Measurements from ENCODE around the gene CLCC1.

- TF ChIP-seq CTCF (IDR thresholded peaks at IDR 0.05; ENCODE audit: low read depth, low read length) (no peak), MAX (IDR thresholded peaks at IDR 0.05; ENCODE audit: low read depth, low read length) (no peak)
Measured at GRCh38 chr1:109011335-109011734, 48.1 kb upstream of the CLCC1 start.

Measured in NB4 (cell line).